Measurements from ENCODE around the gene NOS1AP. TPM values are rescaled to one million over a fixed set of nuclear protein-coding genes. Genes with fewer than 3 reads are reported as not detected.

Gene NOS1AP
- polyA plus RNA-seq, 1 of the 3 experiments (the other 2 are of a cell fraction): 0.03 TPM

DNA sequence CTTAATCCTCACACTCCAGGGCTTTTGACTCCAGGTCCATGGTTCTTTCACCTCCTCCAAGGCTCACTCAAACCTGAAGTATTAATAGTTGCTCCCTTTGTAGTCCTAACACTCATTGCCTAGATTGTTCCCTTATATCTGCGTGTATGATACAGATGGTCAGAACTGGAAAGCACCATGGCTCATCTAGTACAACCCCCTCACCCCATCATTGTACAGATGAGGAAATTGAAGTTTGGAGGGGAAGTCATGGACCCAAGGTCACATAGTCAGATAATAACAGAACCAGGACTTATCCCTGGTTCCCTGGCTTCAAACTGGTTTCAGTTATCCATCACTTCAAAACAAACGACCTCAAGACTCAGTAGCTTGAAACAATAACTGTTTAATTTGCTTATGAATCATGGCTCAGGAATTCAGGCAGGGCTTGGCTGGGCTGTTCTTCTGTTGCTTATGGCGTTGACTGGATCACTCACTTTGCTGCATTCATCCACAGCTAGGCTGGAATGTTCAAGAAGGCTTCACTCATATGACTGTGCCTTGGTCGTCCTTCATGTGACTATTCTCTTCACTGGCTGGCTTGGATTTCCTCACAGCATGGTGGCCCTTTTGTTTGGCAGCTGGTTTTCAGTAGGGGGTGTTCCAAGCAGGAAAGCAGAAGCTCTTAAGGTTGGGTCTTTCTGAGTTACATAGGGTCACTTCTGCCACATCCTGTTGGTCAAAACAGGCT, 5.0 kb downstream of the NOS1AP start:
- POLR2A ChIA-PET: no interaction called here
- no peaks in the 10 kb centered on the region for H3K36me3 ChIP-seq (replicated peaks in 1 of 2; ENCODE audit: control insufficient read depth in 1 of 2, insufficient read depth in 2 of 2, low read length in 1 of 2)
- no peak overlapping the region for H3K9ac ChIP-seq
- H3K9me2 ChIP-seq: no peaks in the 10 kb centered on the region
- peaks cover 0 to 13% of the 10 kb centered on the region in 2 experiments; a peak in 2 of 4 replicates for H3K4me1 ChIP-seq (ENCODE audit: control insufficient read depth in 1 of 2, insufficient read depth in 2 of 2, low read depth in 1 of 2, low read length in 1 of 2)
- TF ChIP-seq NFIC (IDR thresholded peaks at IDR 0.05; ENCODE audit: borderline replicate concordance) (no peak), TCF12 (IDR thresholded peaks at IDR 0.05) (no peak), SMC3 (IDR thresholded peaks at IDR 0.05; ENCODE audit: low read depth, low read length) (no peak), EP300 (IDR thresholded peaks at IDR 0.05; ENCODE audit: borderline replicate concordance in 1 of 2, low read depth in 1 of 2, low read length in 1 of 2) (no peak), JUND (IDR thresholded peaks at IDR 0.05) (no peak), RAD21 (IDR thresholded peaks at IDR 0.05; ENCODE audit: low read length) (no peak), POLR2AphosphoS5 (IDR thresholded peaks at IDR 0.05; ENCODE audit: low read depth, low read length) (no peak), GATA2 (CRISPR knock-in tag; IDR thresholded peaks at IDR 0.05) (no peak), MEF2A (IDR thresholded peaks at IDR 0.05; ENCODE audit: borderline replicate concordance, low read depth) (no peak), TAF1 (IDR thresholded peaks at IDR 0.05; ENCODE audit: borderline replicate concordance, low read depth, low read length) (no peak), ELF1 (IDR thresholded peaks at IDR 0.05) (no peak), RFX5 (IDR thresholded peaks at IDR 0.05; ENCODE audit: low read length) (no peak), MXI1 (IDR thresholded peaks at IDR 0.05; ENCODE audit: low read depth, low read length) (no peak), GABPA (IDR thresholded peaks at IDR 0.05; ENCODE audit: low read depth) (no peak), SIN3A (IDR thresholded peaks at IDR 0.05; ENCODE audit: borderline replicate concordance, low read depth, low read length) (no peak)
- no peak overlapping the region for H3K4me2 ChIP-seq
- 38% methylated on average over 4 of the region's 4 CpGs for WGBS (ENCODE audit: low lambda C conversion rate)
- DNase-seq: no peak
- no peaks in the 10 kb centered on the region for H4K20me1 ChIP-seq (ENCODE audit: insufficient read depth)
- H3K79me2 ChIP-seq (ENCODE audit: insufficient read depth): no peaks in the 10 kb centered on the region
- no peak overlapping the region for H2AFZ ChIP-seq (ENCODE audit: low read depth)
- H3K27ac ChIP-seq (ENCODE audit: low read depth in 2 of 2, low read length in 1 of 2): no peak overlapping the region
- CTCF ChIA-PET: interaction anchor here (1.1 to 1.2 kb wide), 2 partner anchors 18 to 231 kb away, joined by 3 to 6 read pairs; no protein-coding TSS in a partner anchor
- H3K9me3 ChIP-seq: no peaks in the 10 kb centered on the region
- H3K27me3 ChIP-seq (ENCODE audit: insufficient read depth): peaks cover 32% of the 10 kb centered on the region
- no peaks in the 10 kb centered on the region for H3F3A ChIP-seq (replicated peaks; ENCODE audit: insufficient read depth)
- H3K4me3 ChIP-seq (ENCODE audit: low read depth in 2 of 2, low read length in 1 of 2): no peak overlapping the region

DNA sequence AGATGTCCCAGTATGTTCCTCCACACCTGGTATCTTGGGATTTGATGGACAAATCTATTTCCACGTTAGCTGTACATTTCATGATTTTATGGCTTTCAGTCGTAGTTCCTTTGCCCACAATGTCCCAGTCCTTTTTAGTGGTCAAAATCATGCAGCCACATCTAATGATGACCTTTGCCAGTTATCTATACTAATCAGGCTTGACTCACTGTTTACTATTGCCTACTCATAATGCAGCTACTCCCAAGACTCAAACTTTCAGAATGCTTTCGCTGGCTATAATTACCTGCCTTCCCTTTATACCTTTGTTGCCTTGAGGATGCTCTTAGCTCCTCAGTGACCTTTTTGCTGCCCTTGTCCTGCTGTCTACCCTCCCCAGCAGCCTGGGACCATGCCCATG, 6.4 kb downstream of the NOS1AP start:
- Histone ChIP-seq H3K9ac (no peak overlapping the region), H2AFZ (ENCODE audit: low read depth) (no peak overlapping the region), H3K27me3 (ENCODE audit: insufficient read depth) (peaks cover 22% of the 10 kb centered on the region; the same call in 1 of the 2 replicates), H3K4me3 (ENCODE audit: low read depth in 2 of 2, low read length in 1 of 2) (no peak overlapping the region), H3K4me2 (no peak overlapping the region), H3K9me2 (no peaks in the 10 kb centered on the region), H3K36me3 (replicated peaks in 1 of 2; ENCODE audit: control insufficient read depth in 1 of 2, insufficient read depth in 2 of 2, low read length in 1 of 2) (no peaks in the 10 kb centered on the region), H3F3A (replicated peaks; ENCODE audit: insufficient read depth) (no peaks in the 10 kb centered on the region), H3K27ac (ENCODE audit: low read depth in 2 of 2, low read length in 1 of 2) (no peak overlapping the region), H3K79me2 (ENCODE audit: insufficient read depth) (no peaks in the 10 kb centered on the region), H3K9me3 (no peaks in the 10 kb centered on the region), H3K4me1 (ENCODE audit: control insufficient read depth in 1 of 2, insufficient read depth in 2 of 2, low read depth in 1 of 2, low read length in 1 of 2) (peaks cover 2 to 11% of the 10 kb centered on the region in 2 experiments; a peak in 3 of 4 replicates), H4K20me1 (ENCODE audit: insufficient read depth) (no peaks in the 10 kb centered on the region)
- ChIA-PET POLR2A (no interaction called here), CTCF (no interaction called here)
- WGBS (ENCODE audit: low lambda C conversion rate): 37% methylated on average over 3 of the region's 3 CpGs
- DNase-seq: no peak
- TF ChIP-seq RFX5 (IDR thresholded peaks at IDR 0.05; ENCODE audit: low read length) (no peak), FOSL2 (IDR thresholded peaks at IDR 0.05; ENCODE audit: borderline replicate concordance, low read depth) (no peak), ELF1 (IDR thresholded peaks at IDR 0.05) (no peak), CHD2 (IDR thresholded peaks at IDR 0.05; ENCODE audit: low read length, partially characterized antibody) (no peak), TEAD4 (IDR thresholded peaks at IDR 0.05; ENCODE audit: borderline replicate concordance, insufficient read depth) (no peak), MEF2A (IDR thresholded peaks at IDR 0.05; ENCODE audit: borderline replicate concordance, low read depth) (no peak)
- TF ChIP-seq, protein P1, sequence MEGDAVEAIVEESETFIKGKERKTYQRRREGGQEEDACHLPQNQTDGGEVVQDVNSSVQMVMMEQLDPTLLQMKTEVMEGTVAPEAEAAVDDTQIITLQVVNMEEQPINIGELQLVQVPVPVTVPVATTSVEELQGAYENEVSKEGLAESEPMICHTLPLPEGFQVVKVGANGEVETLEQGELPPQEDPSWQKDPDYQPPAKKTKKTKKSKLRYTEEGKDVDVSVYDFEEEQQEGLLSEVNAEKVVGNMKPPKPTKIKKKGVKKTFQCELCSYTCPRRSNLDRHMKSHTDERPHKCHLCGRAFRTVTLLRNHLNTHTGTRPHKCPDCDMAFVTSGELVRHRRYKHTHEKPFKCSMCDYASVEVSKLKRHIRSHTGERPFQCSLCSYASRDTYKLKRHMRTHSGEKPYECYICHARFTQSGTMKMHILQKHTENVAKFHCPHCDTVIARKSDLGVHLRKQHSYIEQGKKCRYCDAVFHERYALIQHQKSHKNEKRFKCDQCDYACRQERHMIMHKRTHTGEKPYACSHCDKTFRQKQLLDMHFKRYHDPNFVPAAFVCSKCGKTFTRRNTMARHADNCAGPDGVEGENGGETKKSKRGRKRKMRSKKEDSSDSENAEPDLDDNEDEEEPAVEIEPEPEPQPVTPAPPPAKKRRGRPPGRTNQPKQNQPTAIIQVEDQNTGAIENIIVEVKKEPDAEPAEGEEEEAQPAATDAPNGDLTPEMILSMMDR (IDR thresholded peaks at IDR 0.05): no peak
- TF ChIP-seq, protein P2, sequence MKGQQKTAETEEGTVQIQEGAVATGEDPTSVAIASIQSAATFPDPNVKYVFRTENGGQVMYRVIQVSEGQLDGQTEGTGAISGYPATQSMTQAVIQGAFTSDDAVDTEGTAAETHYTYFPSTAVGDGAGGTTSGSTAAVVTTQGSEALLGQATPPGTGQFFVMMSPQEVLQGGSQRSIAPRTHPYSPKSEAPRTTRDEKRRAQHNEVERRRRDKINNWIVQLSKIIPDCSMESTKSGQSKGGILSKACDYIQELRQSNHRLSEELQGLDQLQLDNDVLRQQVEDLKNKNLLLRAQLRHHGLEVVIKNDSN (IDR thresholded peaks at IDR 0.05; ENCODE audit: borderline replicate concordance, low read depth): no peak

Data from SK-N-SH (cell line).